Parathyroid adenoma (tissue), 2 donors: Measurements from ENCODE around the gene ETFB.

Experiments
- H2AFZ ChIP-seq: fragments of 300-600 bp; sonication (generic); one replicate; pipeline ENCODE4 v1.7.0; 2017; ENCODE audit warnings: antibody characterized with exemption, mild to moderate bottlenecking
- H3K27ac ChIP-seq: fragments of 300-600 bp; sonication (generic); one replicate; pipeline ENCODE4 v1.7.0; 2017
- H3K27me3 ChIP-seq: fragments of 300-600 bp; sonication (generic); one replicate; pipeline ENCODE4 v1.7.0; 2017; ENCODE audit warnings: low read length; ENCODE audit not compliant: control insufficient read depth, insufficient read depth
- H3K36me3 ChIP-seq: fragments of 300-600 bp; sonication (generic); one replicate; pipeline ENCODE4 v1.7.0; 2017; ENCODE audit warnings: low read length; ENCODE audit not compliant: control insufficient read depth, insufficient read depth
- H3K4me1 ChIP-seq: fragments of 300-600 bp; sonication (generic); one replicate; pipeline ENCODE4 v1.7.0; 2017; ENCODE audit warnings: control low read depth
- H3K4me2 ChIP-seq: fragments of 300-600 bp; sonication (generic); one replicate; pipeline ENCODE4 v1.7.0; 2017; ENCODE audit warnings: low read length
- H3K4me3 ChIP-seq: fragments of 300-600 bp; sonication (generic); one replicate; pipeline ENCODE4 v1.7.0; 2017; ENCODE audit warnings: low read depth, low read length
- H3K79me2 ChIP-seq: fragments of 300-600 bp; sonication (generic); one replicate; pipeline ENCODE4 v1.7.0; 2017; ENCODE audit warnings: control low read depth
- H3K9ac ChIP-seq: fragments of 300-600 bp; sonication (generic); one replicate; pipeline ENCODE4 v1.7.0; 2017; ENCODE audit warnings: mild to moderate bottlenecking
- H3K9me3 ChIP-seq: fragments of 300-600 bp; sonication (generic); one replicate; pipeline ENCODE4 v1.7.0; 2017; ENCODE audit warnings: low read length; ENCODE audit not compliant: control insufficient read depth
- CTCF ChIP-seq: fragments of 300-600 bp; sonication (generic); IDR thresholded peaks from one replicate; pipeline ENCODE4 v1.7.0; 2017; ENCODE audit warnings: antibody characterized with exemption, mild to moderate bottlenecking
- donor health status: primary hyperparathyroidism.

The ETFB gene

GRCh38 chr19:51394050-51394836 is 28.1 kb upstream of the ETFB start:
- H3K79me2 ChIP-seq: no peaks in the 10 kb centered on the region
- peak overlapping the region; percentile 53 for H3K4me3 ChIP-seq
- no peaks in the 10 kb centered on the region for H3K27me3 ChIP-seq
- peak overlapping the region; percentile 74 for H3K27ac ChIP-seq
- no peaks in the 10 kb centered on the region for H3K9me3 ChIP-seq
- H3K4me2 ChIP-seq: peak overlapping the region; percentile 60
- H3K9ac ChIP-seq: no peak overlapping the region
- no peaks in the 10 kb centered on the region for H3K36me3 ChIP-seq
- H2AFZ ChIP-seq: peak overlapping the region; percentile 95
- peaks cover 3% of the 10 kb centered on the region for H3K4me1 ChIP-seq
- TF ChIP-seq CTCF: no peak

- H3K9ac ChIP-seq: no peak overlapping the region
- no peaks in the 10 kb centered on the region for H3K79me2 ChIP-seq
- TF ChIP-seq CTCF: no peak
- H3K27ac ChIP-seq: no peak overlapping the region
- H3K4me3 ChIP-seq: no peak overlapping the region
- no peaks in the 10 kb centered on the region for H3K36me3 ChIP-seq
- H3K27me3 ChIP-seq: no peaks in the 10 kb centered on the region
- peaks cover 3% of the 10 kb centered on the region for H3K4me1 ChIP-seq
- H3K4me2 ChIP-seq: no peak overlapping the region
- no peaks in the 10 kb centered on the region for H3K9me3 ChIP-seq
- no peak overlapping the region for H2AFZ ChIP-seq
Measured at GRCh38 chr19:51392701-51393100, 26.5 kb upstream of the ETFB start.

- no peak for TF ChIP-seq CTCF
- Histone ChIP-seq H3K79me2 (no peaks in the 10 kb centered on the region), H3K4me2 (no peak overlapping the region), H3K27ac (no peak overlapping the region), H3K36me3 (no peaks in the 10 kb centered on the region), H3K4me1 (peaks cover 3% of the 10 kb centered on the region), H3K27me3 (no peaks in the 10 kb centered on the region), H3K4me3 (no peak overlapping the region), H2AFZ (no peak overlapping the region), H3K9ac (no peak overlapping the region), H3K9me3 (no peaks in the 10 kb centered on the region)
Measured at GRCh38 chr19:51391073-51391611, 25.0 kb upstream of the ETFB start.

- peaks cover 6% of the 10 kb centered on the region for H3K4me1 ChIP-seq
- no peak for TF ChIP-seq CTCF
- no peaks in the 10 kb centered on the region for H3K79me2 ChIP-seq
- no peaks in the 10 kb centered on the region for H3K27me3 ChIP-seq
- H3K4me3 ChIP-seq: no peak overlapping the region
- no peak overlapping the region for H3K4me2 ChIP-seq
- no peak overlapping the region for H3K27ac ChIP-seq
- no peak overlapping the region for H3K9ac ChIP-seq
- H3K9me3 ChIP-seq: no peaks in the 10 kb centered on the region
- no peak overlapping the region for H2AFZ ChIP-seq
- no peaks in the 10 kb centered on the region for H3K36me3 ChIP-seq
Measured at GRCh38 chr19:51389143-51389542, 23.0 kb upstream of the ETFB start.
